Hepatocyte (in vitro differentiated cells): ENCODE data around the gene HTT. TPM values are rescaled to one million over a fixed set of nuclear protein-coding genes. Genes with fewer than 3 reads are reported as not detected.

Experiments
- DNase-seq: peaks from one replicate; pipeline ENCODE4 v3.0.0-alpha.2; 2016; ENCODE audit warnings: low spot score
- H2AFZ ChIP-seq: fragments of 200-600 bp; sonication (generic); 2 replicates; pipeline ENCODE4 v1.6.0; 2016; ENCODE audit warnings: antibody characterized with exemption, mild to moderate bottlenecking
- H3K27ac ChIP-seq: fragments of 200-600 bp; sonication (generic); 2 replicates; pipeline ENCODE4 v1.5.1; 2016; ENCODE audit warnings: mild to moderate bottlenecking
- H3K27me3 ChIP-seq: fragments of 200-600 bp; sonication (generic); 2 replicates; pipeline ENCODE4 v1.6.1; 2016
- H3K36me3 ChIP-seq: fragments of 200-600 bp; sonication (generic); replicated peaks from 2 replicates; pipeline ENCODE4 v1.5.1; 2016; ENCODE audit warnings: low read depth; ENCODE audit not compliant: insufficient read depth
- H3K4me1 ChIP-seq: fragments of 200-600 bp; sonication (generic); 2 replicates; pipeline ENCODE4 v1.5.1; 2016; ENCODE audit warnings: mild to moderate bottlenecking, moderate library complexity; ENCODE audit not compliant: insufficient read depth
- H3K4me2 ChIP-seq: fragments of 200-600 bp; sonication (generic); 2 replicates; pipeline ENCODE4 v1.6.0; 2016
- H3K4me3 ChIP-seq: fragments of 200-600 bp; sonication (generic); 2 replicates; pipeline ENCODE4 v1.5.1; 2016; ENCODE audit warnings: mild to moderate bottlenecking
- H3K79me2 ChIP-seq: fragments of 200-600 bp; sonication (generic); 2 replicates; pipeline ENCODE4 v1.6.0; 2017; ENCODE audit warnings: mild to moderate bottlenecking
- H3K9me2 ChIP-seq: fragments of 200-600 bp; sonication (generic); replicated peaks from 2 replicates; pipeline ENCODE4 v1.6.0; 2017; ENCODE audit warnings: mild to moderate bottlenecking; ENCODE audit not compliant: insufficient read depth
- H3K9me3 ChIP-seq: fragments of 200-600 bp; sonication (generic); 2 replicates; pipeline ENCODE4 v1.5.1; 2016; ENCODE audit warnings: low read depth, mild to moderate bottlenecking
- H4K20me1 ChIP-seq: fragments of 200-600 bp; sonication (generic); 2 replicates; pipeline ENCODE4 v1.6.0; 2016; ENCODE audit warnings: mild to moderate bottlenecking; ENCODE audit not compliant: insufficient read depth, poor library complexity, severe bottlenecking
- EZH2 ChIP-seq: fragments of 200-600 bp; sonication (generic); IDR thresholded peaks from 2 replicates; pipeline ENCODE4 v1.6.1; 2016; ENCODE audit warnings: antibody characterized with exemption, mild to moderate bottlenecking, borderline replicate concordance
- EZH2phosphoT487 ChIP-seq: fragments of 200-600 bp; sonication (generic); IDR thresholded peaks from one replicate; pipeline ENCODE4 v1.6.1; 2018; ENCODE audit warnings: antibody characterized with exemption, mild to moderate bottlenecking, low read depth, moderate library complexity; ENCODE audit not compliant: unreplicated experiment, severe bottlenecking
- WGBS: methylation state at CpG from one replicate; pipeline ENCODE4 v1.1.6; 2016; ENCODE audit warnings: low lambda C conversion rate; ENCODE audit errors: missing lambda C conversion rate; 5-methylcytosine and 5-hydroxymethylcytosine counted together
- polyA plus RNA-seq: library from polyadenylated mRNA; unstranded; fragments of >200 nt; fragmentation: Nextera tagmentation; extraction: Ambion mirVana; gene quantifications from 2 replicates; pipeline ENCODE4 v1.2.1, GENCODE V29; 2016
- total RNA-seq: library from RNA; depleted of rRNA; stranded (reverse); fragments of >200 nt; gene quantifications from 2 replicates; pipeline ENCODE4 v1.2.3, GENCODE V29; 2014
- TF ChIP-seq, protein P1 (sequence below): fragments of 200-600 bp; sonication (generic); IDR thresholded peaks from 2 replicates; pipeline ENCODE4 v1.5.1; 2016; ENCODE audit warnings: antibody characterized with exemption, mild to moderate bottlenecking; ENCODE audit not compliant: poor library complexity

The HTT gene
- total and polyA plus RNA-seq, 2 experiments from 2014 or later: 12.4 to 33.9 TPM

DNA sequence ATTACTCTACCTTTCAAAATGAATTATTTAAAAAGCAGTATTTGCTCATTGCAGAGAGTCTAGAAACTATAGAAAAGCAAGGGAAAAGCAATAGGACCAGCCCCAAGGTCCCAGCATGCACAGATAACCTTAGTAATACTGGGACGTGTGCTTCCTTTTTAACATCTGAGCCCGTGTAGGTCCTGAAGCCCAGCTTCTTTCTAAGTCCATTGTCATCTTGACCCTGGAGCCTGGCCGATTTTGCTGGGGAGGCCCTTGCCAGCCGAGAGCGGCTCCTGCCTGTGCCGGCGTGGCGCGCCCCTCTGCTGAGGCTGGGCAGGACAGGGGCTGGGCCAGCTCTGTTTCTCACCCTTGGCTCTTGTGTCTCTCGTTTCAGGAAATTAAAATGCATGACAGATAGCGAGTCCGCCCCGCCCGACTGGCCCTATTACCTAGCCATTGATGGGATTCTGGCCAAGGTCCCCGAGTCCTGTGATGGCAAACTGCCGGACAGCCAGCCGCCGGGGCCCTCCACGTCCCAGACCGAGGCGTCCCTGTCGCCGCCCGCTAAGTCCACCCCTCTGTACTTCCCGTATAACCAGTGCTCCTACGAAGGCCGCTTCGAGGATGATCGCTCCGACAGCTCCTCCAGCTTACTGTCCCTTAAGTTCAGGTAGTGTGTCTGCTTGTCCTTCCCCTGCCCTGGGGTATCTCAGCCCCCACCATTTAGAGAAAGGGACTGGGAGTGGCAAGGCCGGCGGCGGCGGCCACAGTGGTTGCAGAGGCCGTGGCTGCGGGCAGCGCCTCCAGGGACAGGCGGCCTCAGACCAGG lies 178.6 kb downstream of the HTT start:
- Histone ChIP-seq H3K4me2 (no peak overlapping the region), H3K4me3 (no peak overlapping the region), H3K9me2 (no peaks in the 10 kb centered on the region), H3K4me1 (no peaks in the 10 kb centered on the region), H3K27ac (no peak overlapping the region), H2AFZ (no peak overlapping the region), H3K36me3 (no peaks in the 10 kb centered on the region), H3K79me2 (no peaks in the 10 kb centered on the region), H3K9me3 (no peaks in the 10 kb centered on the region), H3K27me3 (no peaks in the 10 kb centered on the region), H4K20me1 (no peaks in the 10 kb centered on the region)
- TF ChIP-seq, protein P1, sequence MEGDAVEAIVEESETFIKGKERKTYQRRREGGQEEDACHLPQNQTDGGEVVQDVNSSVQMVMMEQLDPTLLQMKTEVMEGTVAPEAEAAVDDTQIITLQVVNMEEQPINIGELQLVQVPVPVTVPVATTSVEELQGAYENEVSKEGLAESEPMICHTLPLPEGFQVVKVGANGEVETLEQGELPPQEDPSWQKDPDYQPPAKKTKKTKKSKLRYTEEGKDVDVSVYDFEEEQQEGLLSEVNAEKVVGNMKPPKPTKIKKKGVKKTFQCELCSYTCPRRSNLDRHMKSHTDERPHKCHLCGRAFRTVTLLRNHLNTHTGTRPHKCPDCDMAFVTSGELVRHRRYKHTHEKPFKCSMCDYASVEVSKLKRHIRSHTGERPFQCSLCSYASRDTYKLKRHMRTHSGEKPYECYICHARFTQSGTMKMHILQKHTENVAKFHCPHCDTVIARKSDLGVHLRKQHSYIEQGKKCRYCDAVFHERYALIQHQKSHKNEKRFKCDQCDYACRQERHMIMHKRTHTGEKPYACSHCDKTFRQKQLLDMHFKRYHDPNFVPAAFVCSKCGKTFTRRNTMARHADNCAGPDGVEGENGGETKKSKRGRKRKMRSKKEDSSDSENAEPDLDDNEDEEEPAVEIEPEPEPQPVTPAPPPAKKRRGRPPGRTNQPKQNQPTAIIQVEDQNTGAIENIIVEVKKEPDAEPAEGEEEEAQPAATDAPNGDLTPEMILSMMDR: no peak
- TF ChIP-seq EZH2phosphoT487: no peak
- no peak for TF ChIP-seq EZH2
- WGBS: 94% methylated on average over 38 of the region's 38 CpGs
- DNase-seq: no peak

DNA sequence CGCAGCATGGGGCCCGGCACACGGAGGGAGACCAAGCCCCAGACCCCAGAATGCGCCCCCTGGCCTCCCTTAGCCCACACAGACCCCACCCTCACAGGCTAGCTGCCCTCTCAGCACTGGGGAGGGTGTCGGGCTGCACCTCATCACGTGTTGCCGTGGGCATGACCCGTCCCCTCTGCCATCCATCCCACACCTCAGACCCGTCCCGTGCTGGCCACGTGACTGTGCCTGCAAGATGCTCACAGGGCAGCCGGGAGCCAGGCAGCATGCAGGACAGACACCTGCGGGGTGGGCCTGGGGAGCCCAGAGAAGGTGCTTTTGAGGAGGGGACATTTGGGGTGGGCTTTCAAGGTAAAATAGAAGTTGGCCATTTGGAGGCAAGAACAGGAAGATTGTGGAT lies 179.3 kb downstream of the HTT start:
- no peaks in the 10 kb centered on the region for H4K20me1 ChIP-seq

DNA sequence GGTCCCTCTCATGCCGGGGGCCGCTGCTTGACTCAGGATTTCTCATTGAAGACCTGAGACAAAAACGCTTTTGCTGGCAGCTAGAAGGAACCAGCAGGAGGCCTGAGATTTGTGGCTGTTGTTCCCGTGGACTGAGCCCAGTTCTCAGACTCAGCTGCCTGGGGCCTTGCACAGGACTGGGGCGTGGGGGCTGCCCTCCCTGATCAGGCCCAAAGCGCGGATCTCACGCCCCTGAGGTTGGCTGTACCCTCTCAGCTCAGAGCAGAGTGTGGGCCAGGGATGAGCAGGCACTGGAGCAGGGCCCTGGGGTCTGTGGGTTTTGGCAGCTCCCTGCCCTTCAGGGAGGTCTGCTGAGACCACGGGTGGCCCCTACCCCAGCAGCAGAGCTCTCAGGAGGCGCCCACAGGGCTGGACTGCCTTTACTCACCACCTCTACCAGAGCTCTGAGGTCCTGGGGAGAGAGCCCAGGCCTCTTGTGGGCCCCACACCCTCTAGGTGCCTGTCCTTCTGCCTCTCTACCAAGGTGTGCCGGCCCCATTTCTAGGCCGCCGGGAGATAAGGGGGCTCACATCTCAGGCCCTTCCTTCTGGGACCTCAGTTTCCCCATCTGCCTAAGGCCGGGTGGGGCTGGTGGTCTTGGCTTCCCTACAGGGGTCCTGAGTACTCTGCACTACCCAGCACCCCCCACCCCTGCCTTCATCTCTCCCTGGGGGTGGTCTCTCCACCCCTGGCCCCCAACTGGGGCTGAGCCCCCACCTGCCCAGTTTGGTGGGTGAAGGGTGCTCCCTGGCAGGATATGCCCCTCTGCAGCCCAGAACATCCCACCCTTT lies 180.0 kb downstream of the HTT start:
- Histone ChIP-seq H3K27me3 (no peaks in the 10 kb centered on the region), H3K4me1 (no peaks in the 10 kb centered on the region), H3K27ac (no peak overlapping the region), H3K4me2 (no peak overlapping the region), H3K79me2 (no peaks in the 10 kb centered on the region), H4K20me1 (no peaks in the 10 kb centered on the region), H3K36me3 (no peaks in the 10 kb centered on the region), H3K9me3 (no peaks in the 10 kb centered on the region), H2AFZ (no peak overlapping the region), H3K4me3 (no peak overlapping the region), H3K9me2 (no peaks in the 10 kb centered on the region)
- 91% methylated on average over 14 of the region's 14 CpGs for WGBS
- DNase-seq: no peak
- TF ChIP-seq EZH2phosphoT487 (no peak), EZH2 (no peak)
- TF ChIP-seq, protein P1: no peak

More for the DNA sequence above, 179.3 kb downstream of the HTT start:
- Histone ChIP-seq H3K27ac (no peak overlapping the region), H3K9me3 (no peaks in the 10 kb centered on the region), H3K36me3 (no peaks in the 10 kb centered on the region), H3K79me2 (no peaks in the 10 kb centered on the region), H3K27me3 (no peaks in the 10 kb centered on the region), H3K9me2 (no peaks in the 10 kb centered on the region), H3K4me3 (no peak overlapping the region), H2AFZ (no peak overlapping the region), H3K4me2 (no peak overlapping the region), H3K4me1 (no peaks in the 10 kb centered on the region)
- no peak for TF ChIP-seq EZH2phosphoT487
- TF ChIP-seq EZH2: no peak
- TF ChIP-seq, protein P1: no peak
- no peak for DNase-seq
- WGBS: 92% methylated on average over 12 of the region's 13 CpGs
